Melanocyte of skin (primary cell): ENCODE data around the gene CCDC169. TPM values are rescaled to one million over a fixed set of nuclear protein-coding genes. Genes with fewer than 3 reads are reported as not detected.

ENCODE experiments used
- small RNA-seq, 2 donors: library from RNA; depleted of rRNA; stranded (forward); fragments of <200 nt; gene quantifications; one replicate each; pipeline ENCODE3, GENCODE V24; 2012
- total RNA-seq, 2 donors: library from RNA; depleted of rRNA; stranded (reverse); fragments of >200 nt; gene quantifications; 2 replicates each; pipeline ENCODE4 v1.2.3, GENCODE V29; 2012

The CCDC169 gene
- total RNA-seq: 1 to 10 TPM; 3.4 to 3.7 TPM

GRCh38 chr13:36297366-36298338, at the start of gene CCDC169:
Gene CCDC169, minus strand, starts transcription at chr13:36297814. Its CDS starts 95 bp downstream, at chr13:36297719.

DNA sequence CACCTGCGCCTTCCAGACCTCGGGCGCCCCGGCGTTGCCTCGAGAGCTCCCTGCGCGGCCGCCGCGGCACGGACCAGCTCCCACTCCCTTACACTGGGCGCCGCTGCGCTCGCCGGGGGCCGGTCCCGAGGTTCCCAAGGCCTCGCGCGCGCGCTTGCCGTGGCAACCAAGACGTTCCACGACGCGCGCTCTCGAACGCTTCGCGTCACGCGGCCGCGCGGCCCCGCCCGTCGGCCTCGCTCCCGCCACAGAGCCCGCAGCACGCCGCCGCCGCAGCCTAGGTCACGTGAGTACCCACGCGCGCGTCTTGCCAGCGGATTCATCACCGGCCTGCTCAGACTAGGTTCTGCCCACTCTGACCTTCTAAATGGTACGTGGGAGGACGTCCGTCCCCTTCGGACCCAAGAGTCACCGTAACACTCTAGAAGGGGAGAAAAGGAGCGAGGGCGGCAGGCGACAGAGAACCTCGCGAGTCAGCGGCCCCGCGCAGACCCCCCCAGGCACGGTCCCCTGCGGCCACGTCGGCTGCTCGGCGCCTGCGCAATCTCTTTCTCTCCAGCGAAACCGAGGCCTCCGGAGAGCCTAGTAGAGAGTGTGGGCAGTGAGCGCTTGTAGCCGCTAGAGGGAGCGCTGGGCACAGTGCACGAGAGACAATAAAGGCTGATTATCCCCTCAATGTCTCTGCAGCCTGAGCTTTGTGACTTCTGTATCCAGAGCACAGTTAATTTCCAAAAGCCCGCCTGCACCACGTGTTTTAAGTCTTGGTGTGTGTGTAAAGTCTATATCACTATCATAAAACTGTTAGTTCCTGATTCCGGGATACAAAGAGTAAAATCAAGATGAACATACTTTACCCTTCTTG, 48.8 kb upstream of the CCDC169 start, which contains the start of gene SPART:
Gene SPART (minus strand): TSS at position 173 of the 862 bp plus-strand sequence. CDS start 10,564 bp downstream, outside the sequence.

DNA sequence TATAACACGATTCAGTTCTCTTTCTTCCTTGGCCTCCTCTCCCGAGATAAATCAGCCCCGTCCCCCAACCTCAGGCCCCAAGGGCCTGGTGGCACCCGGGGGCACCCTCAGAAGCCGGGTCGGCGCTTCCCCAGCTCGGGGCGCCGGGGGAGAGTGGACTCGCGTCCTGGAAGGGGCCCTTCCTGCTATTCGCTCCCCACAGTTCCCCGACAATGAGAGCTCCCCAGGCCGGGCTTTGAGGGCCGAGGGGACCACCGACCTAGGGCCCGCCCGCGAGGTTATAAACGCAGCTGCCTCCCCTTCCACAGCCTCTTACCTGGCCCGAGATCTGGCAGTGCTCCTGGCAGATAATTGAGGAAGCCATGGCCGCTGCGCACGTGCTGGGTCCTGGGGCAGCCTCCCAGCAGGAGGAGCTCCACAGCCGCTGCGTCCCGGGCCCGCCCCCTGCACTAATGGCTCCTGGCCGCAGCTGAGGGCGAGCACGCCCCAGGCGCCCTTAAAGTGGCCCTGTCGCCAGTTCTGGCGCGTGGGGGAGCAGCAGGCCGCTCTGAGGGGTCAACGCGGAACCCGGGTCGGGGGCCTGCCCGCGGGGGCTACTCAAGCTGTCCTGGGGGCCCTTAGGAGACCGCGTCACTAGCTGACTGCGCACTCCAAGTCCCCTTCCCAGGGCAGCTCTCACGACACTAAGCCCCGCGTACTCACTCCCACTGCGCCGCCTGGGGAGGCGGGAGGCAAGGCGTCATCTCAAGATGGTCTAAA, 83.3 kb downstream of the CCDC169 start, which contains the start of gene SOHLH2:
Gene SOHLH2 (minus strand): TSS at position 394 of the 759 bp plus-strand sequence. CDS start 30 bp downstream, at position 364.

Small RNAs within 50 kb of the gene (small RNA-seq; reads per million reads assigned to genes)
- gene RNU6-71P: 0 reads per million in 2 donors

Other genes with a start within 250 kb of the CCDC169 start
- gene DCLK1, start 166.4 kb downstream of the CCDC169 start, total RNA-seq: 10 to 100 TPM; 54.0 to 72.3 TPM
- gene SOHLH2, start 83.3 kb downstream of the CCDC169 start, total RNA-seq: under 1 TPM; 0.33 to 0.34 TPM
- gene SPART, start 48.6 kb upstream of the CCDC169 start, total RNA-seq: 10 to 100 TPM; 85.6 to 91.5 TPM
- gene CCNA1, start 134.7 kb upstream of the CCDC169 start, total RNA-seq: 1 to 10 TPM in 1 of 2 donors, under 1 TPM in 1; 0.69 to 10.0 TPM